GM23338 (cell line): ENCODE results near the gene CABLES2. TPM values are rescaled to one million over a fixed set of nuclear protein-coding genes. Genes with fewer than 3 reads are reported as not detected.
A peak's percentile ranks its signal among the peaks of the same experiment; 100 is the strongest.

ENCODE experiments used
- ATAC-seq: fragments of 200-7000 bp; cut with Tn5 transposase; 3 replicates; pipeline ENCODE4 v1.9.1; 2020
- DNase-seq: peaks from one replicate; pipeline ENCODE4 v3.0.0-alpha.2; 2015; ENCODE audit warnings: low spot score
- H2AFZ ChIP-seq: fragments of 200-600 bp; sonication (generic); 2 replicates; pipeline ENCODE4 v1.8.0; 2016; ENCODE audit warnings: antibody characterized with exemption, mild to moderate bottlenecking, moderate library complexity
- H3F3A ChIP-seq: fragments of 200-600 bp; sonication (generic); replicated peaks from 2 replicates; pipeline ENCODE4 v1.8.0; 2017; ENCODE audit warnings: antibody characterized with exemption, mixed run types, low read depth
- H3K27ac ChIP-seq: fragments of 200-600 bp; sonication (generic); 2 replicates; pipeline ENCODE4 v1.6.1; 2016; ENCODE audit warnings: low read depth
- H3K27me3 ChIP-seq: fragments of 200-600 bp; sonication (generic); 2 replicates; pipeline ENCODE4 v1.8.0; 2016; ENCODE audit warnings: mild to moderate bottlenecking, mixed run types, moderate library complexity; ENCODE audit not compliant: insufficient read depth
- H3K36me3 ChIP-seq: fragments of 200-600 bp; sonication (generic); 2 replicates; pipeline ENCODE4 v1.8.0; 2016; ENCODE audit warnings: mild to moderate bottlenecking; ENCODE audit not compliant: insufficient read depth
- H3K4me1 ChIP-seq: fragments of 200-600 bp; sonication (generic); 2 replicates; pipeline ENCODE4 v1.8.0; 2016; ENCODE audit warnings: mild to moderate bottlenecking, moderate library complexity; ENCODE audit not compliant: insufficient read depth
- H3K4me2 ChIP-seq: fragments of 200-600 bp; sonication (generic); 2 replicates; pipeline ENCODE4 v1.7.1; 2017; ENCODE audit warnings: mixed run types
- H3K4me3 ChIP-seq: fragments of 200-600 bp; sonication (generic); 2 replicates; pipeline ENCODE4 v1.6.1; 2016; ENCODE audit warnings: mixed run types
- H3K79me2 ChIP-seq: fragments of 200-600 bp; sonication (generic); replicated peaks from 2 replicates; pipeline ENCODE4 v1.8.0; 2017; ENCODE audit warnings: mild to moderate bottlenecking; ENCODE audit not compliant: insufficient read depth
- H3K9me2 ChIP-seq: fragments of 200-600 bp; sonication (generic); 2 replicates; pipeline ENCODE4 v1.8.0; 2017; ENCODE audit not compliant: insufficient read depth
- H4K20me1 ChIP-seq: fragments of 200-600 bp; sonication (generic); replicated peaks from 2 replicates; pipeline ENCODE4 v1.8.0; 2017; ENCODE audit warnings: mild to moderate bottlenecking; ENCODE audit not compliant: insufficient read depth
- H3K27ac Mint-ChIP-seq: 2 replicates; pipeline ENCODE4 v1.8.0; 2020; ENCODE audit warnings: inconsistent platforms, mild to moderate bottlenecking, moderate library complexity, mixed read lengths
- H3K27me3 Mint-ChIP-seq: 3 replicates; pipeline ENCODE4 v1.8.0; 2022; ENCODE audit warnings: low read depth, mild to moderate bottlenecking, moderate library complexity, mixed read lengths, inconsistent platforms; ENCODE audit not compliant: insufficient read depth, poor library complexity
- H3K36me3 Mint-ChIP-seq: 3 replicates; pipeline ENCODE4 v1.8.0; 2021; ENCODE audit warnings: low read depth, mild to moderate bottlenecking, inconsistent platforms, moderate library complexity, mixed read lengths
- H3K4me1 Mint-ChIP-seq: 3 replicates; pipeline ENCODE4 v1.8.0; 2020; ENCODE audit warnings: mild to moderate bottlenecking, inconsistent platforms, mixed read lengths
- H3K4me3 Mint-ChIP-seq: 3 replicates; pipeline ENCODE4 v1.8.0; 2021; ENCODE audit warnings: moderate library complexity, mild to moderate bottlenecking, inconsistent platforms, mixed read lengths
- H3K9me3 Mint-ChIP-seq: 3 replicates; pipeline ENCODE4 v1.8.0; 2020; ENCODE audit warnings: moderate library complexity, mild to moderate bottlenecking, inconsistent platforms, mixed read lengths
- CTCF ChIP-seq, 2 experiments: fragments of 200-600 bp in 1 of 2; sonication (generic) in 1 of 2; conservative IDR thresholded peaks; 2 replicates each; pipeline versions ENCODE4 v1.5.1 to v1.6.1; 2016 to 2017; ENCODE audit warnings: antibody characterized with exemption in 2 of 2, low read depth in 2 of 2, mild to moderate bottlenecking in 2 of 2, moderate library complexity in 1 of 2
- ETS1 ChIP-seq: IDR thresholded peaks from 2 replicates; pipeline ENCODE4 v1.6.1; 2016; ENCODE audit warnings: antibody characterized with exemption
- EZH2phosphoT487 ChIP-seq: fragments of 200-600 bp; sonication (generic); IDR thresholded peaks from one replicate; pipeline ENCODE4 v1.8.1; 2018; ENCODE audit warnings: antibody characterized with exemption; ENCODE audit not compliant: unreplicated experiment
- NANOG ChIP-seq: IDR thresholded peaks from 2 replicates; pipeline ENCODE4 v1.6.1; 2016; ENCODE audit warnings: antibody characterized with exemption, borderline replicate concordance
- REST ChIP-seq: IDR thresholded peaks from one replicate; pipeline ENCODE4 v1.6.1; 2018; ENCODE audit warnings: antibody characterized with exemption; ENCODE audit not compliant: unreplicated experiment
- ZNF331 ChIP-seq: fragments of 250-450 bp; sonication (Bioruptor Pico); IDR thresholded peaks from 2 replicates; pipeline ENCODE4 v1.5.0; 2020; ENCODE audit warnings: low read depth, mild to moderate bottlenecking, moderate library complexity
- ZNF462 ChIP-seq: fragments of 250-450 bp; sonication (Bioruptor Pico); IDR thresholded peaks from 2 replicates; pipeline ENCODE4 v1.5.0; 2020; ENCODE audit warnings: mild to moderate bottlenecking, moderate library complexity
- polyA plus RNA-seq: library from polyadenylated mRNA; unstranded; fragments of >200 nt; fragmentation: Nextera tagmentation; extraction: Ambion mirVana; gene quantifications from 2 replicates; pipeline ENCODE4 v1.2.1, GENCODE V29; 2016
- total RNA-seq: library from RNA; depleted of rRNA; stranded (reverse); fragments of >200 nt; shearing (Covaris generic); gene quantifications from 2 replicates; pipeline ENCODE4 v1.2.3, GENCODE V29; 2014

Gene CABLES2
- total and polyA plus RNA-seq, 2 experiments from 2014 or later = 4.3 to 12.7 TPM

GRCh38 chr20:62365814-62366369 is 41.2 kb downstream of the CABLES2 start (continued):
- TF ChIP-seq CTCF (conservative IDR thresholded peaks at IDR 0.05; ENCODE audit: low read depth in 2 of 2) (no peak), EZH2phosphoT487 (no peak)

- H3K4me1 ChIP-seq = peaks cover 65% of the 10 kb centered on the region
- no peak overlapping the region for H2AFZ ChIP-seq
- peak overlapping the region; percentile 97 for H3K4me2 ChIP-seq
- peak overlapping the region; percentile 67 for H3K4me3 Mint-ChIP-seq
- peaks cover 6% of the 10 kb centered on the region for H4K20me1 ChIP-seq
- H3K36me3 ChIP-seq = no peaks in the 10 kb centered on the region
- peaks cover 3% of the 10 kb centered on the region; the same call in 2 of the 3 replicates for H3K36me3 Mint-ChIP-seq
- ATAC-seq = no peak
- H3F3A ChIP-seq = peaks cover 31% of the 10 kb centered on the region
- no peak for DNase-seq
- peaks cover 22% of the 10 kb centered on the region for H3K27me3 Mint-ChIP-seq
- peaks cover 49% of the 10 kb centered on the region for H3K4me1 Mint-ChIP-seq
- TF ChIP-seq REST = no peak
- no peak for TF ChIP-seq ZNF331 (CRISPR knock-in tag)
- no peak for TF ChIP-seq NANOG
- no peak for TF ChIP-seq ETS1
- TF ChIP-seq ZNF462 (CRISPR knock-in tag) = no peak
- H3K9me2 ChIP-seq = no peaks in the 10 kb centered on the region
- no peaks in the 10 kb centered on the region for H3K27me3 ChIP-seq
- H3K4me3 ChIP-seq = peak overlapping the region; percentile 88
- peaks cover 59% of the 10 kb centered on the region for H3K79me2 ChIP-seq
- H3K27ac ChIP-seq = peak overlapping the region; percentile 99
- peak overlapping the region; percentile 31; the same call in 1 of the 2 replicates for H3K27ac Mint-ChIP-seq
- H3K9me3 Mint-ChIP-seq = no peaks in the 10 kb centered on the region
Observed at GRCh38 chr20:62364911-62365736, 42.0 kb downstream of the CABLES2 start.
